ENCODE data around the gene MRPS6.

DNA sequence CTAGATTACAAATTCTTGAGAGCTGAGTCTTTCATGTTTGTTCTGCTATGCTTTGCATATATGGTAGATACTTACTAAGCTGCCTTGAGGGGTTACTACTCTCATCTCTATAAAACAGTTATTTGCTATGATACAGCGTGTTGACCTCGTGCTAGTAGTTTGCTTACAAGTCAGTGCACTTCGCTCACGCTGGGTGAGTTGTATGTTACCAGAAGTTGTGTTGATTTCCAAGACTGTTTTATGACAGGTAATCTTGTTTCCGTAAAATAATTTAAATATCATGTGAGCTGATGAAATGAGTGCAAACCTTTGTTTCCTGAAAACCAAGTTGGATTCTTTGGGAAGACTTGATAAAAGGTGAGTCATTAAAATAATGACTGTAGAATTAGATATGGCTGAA is 7.3 kb downstream of the MRPS6 start:
- TF ChIP-seq POLR2AphosphoS5 (IDR thresholded peaks at IDR 0.05) (no peak), POLR2A (IDR thresholded peaks at IDR 0.05) (no peak)
- TF ChIP-seq, protein P1, sequence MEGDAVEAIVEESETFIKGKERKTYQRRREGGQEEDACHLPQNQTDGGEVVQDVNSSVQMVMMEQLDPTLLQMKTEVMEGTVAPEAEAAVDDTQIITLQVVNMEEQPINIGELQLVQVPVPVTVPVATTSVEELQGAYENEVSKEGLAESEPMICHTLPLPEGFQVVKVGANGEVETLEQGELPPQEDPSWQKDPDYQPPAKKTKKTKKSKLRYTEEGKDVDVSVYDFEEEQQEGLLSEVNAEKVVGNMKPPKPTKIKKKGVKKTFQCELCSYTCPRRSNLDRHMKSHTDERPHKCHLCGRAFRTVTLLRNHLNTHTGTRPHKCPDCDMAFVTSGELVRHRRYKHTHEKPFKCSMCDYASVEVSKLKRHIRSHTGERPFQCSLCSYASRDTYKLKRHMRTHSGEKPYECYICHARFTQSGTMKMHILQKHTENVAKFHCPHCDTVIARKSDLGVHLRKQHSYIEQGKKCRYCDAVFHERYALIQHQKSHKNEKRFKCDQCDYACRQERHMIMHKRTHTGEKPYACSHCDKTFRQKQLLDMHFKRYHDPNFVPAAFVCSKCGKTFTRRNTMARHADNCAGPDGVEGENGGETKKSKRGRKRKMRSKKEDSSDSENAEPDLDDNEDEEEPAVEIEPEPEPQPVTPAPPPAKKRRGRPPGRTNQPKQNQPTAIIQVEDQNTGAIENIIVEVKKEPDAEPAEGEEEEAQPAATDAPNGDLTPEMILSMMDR (IDR thresholded peaks at IDR 0.05): no peak
